OCI-LY1 (cell line): Measurements from ENCODE around the gene MYCBP2.
"Not testable (repeated sequence)": the region's sequence is repeated elsewhere in the genome, so short reads cannot be mapped to it uniquely, and the experiment has no call there.

Source experiments
- H2AFZ ChIP-seq: fragments of 200-600 bp; sonication (generic), shearing (Covaris generic); 2 replicates; pipeline ENCODE4 v1.6.0; 2014; ENCODE audit warnings: antibody characterized with exemption, mild to moderate bottlenecking, low read length
- H3F3A ChIP-seq: fragments of 200-600 bp; sonication (generic), shearing (Covaris generic); 2 replicates; pipeline ENCODE4 v1.6.0; 2014; ENCODE audit warnings: mild to moderate bottlenecking, antibody characterized with exemption, low read length, moderate library complexity; ENCODE audit not compliant: insufficient read depth
- H3K27ac ChIP-seq: fragments of 200-600 bp; sonication (generic); 2 replicates; pipeline ENCODE4 v1.5.1; 2014; ENCODE audit warnings: low read length, mixed run types, mild to moderate bottlenecking, low read depth; ENCODE audit not compliant: poor library complexity, severe bottlenecking
- H3K27me3 ChIP-seq: fragments of 200-600 bp; sonication (generic); 2 replicates; pipeline ENCODE4 v1.6.0; 2014; ENCODE audit warnings: antibody characterized with exemption, mild to moderate bottlenecking, low read length, moderate library complexity; ENCODE audit not compliant: insufficient read depth
- H3K36me3 ChIP-seq: fragments of 200-600 bp; sonication (generic); 2 replicates; pipeline ENCODE4 v1.6.1; 2014; ENCODE audit warnings: mild to moderate bottlenecking, antibody characterized with exemption, low read length, moderate library complexity, mixed read lengths; ENCODE audit not compliant: insufficient read depth
- H3K4me1 ChIP-seq: fragments of 200-600 bp; sonication (generic); 2 replicates; pipeline ENCODE4 v1.5.1; 2014; ENCODE audit warnings: mild to moderate bottlenecking, low read length, moderate library complexity; ENCODE audit not compliant: insufficient read depth, severe bottlenecking
- H3K4me2 ChIP-seq: fragments of 200-600 bp; sonication (generic), shearing (Covaris generic); 2 replicates; pipeline ENCODE4 v1.6.1; 2014; ENCODE audit warnings: low read length
- H3K4me3 ChIP-seq: fragments of 200-600 bp; sonication (generic); 2 replicates; pipeline ENCODE4 v1.5.1; 2014; ENCODE audit warnings: low read length, low read depth, mild to moderate bottlenecking, mixed read lengths; ENCODE audit not compliant: poor library complexity, severe bottlenecking
- H3K79me2 ChIP-seq: fragments of 200-600 bp; shearing (Covaris generic); 2 replicates; pipeline ENCODE4 v1.6.1; 2016; ENCODE audit warnings: mixed run types, low read length, mixed read lengths; ENCODE audit not compliant: insufficient read depth
- H3K9ac ChIP-seq: fragments of 200-600 bp; sonication (generic), shearing (Covaris generic); 2 replicates; pipeline ENCODE4 v1.6.1; 2014; ENCODE audit warnings: mild to moderate bottlenecking, low read length, mixed read lengths
- H3K9me2 ChIP-seq: fragments of 200-600 bp; sonication (generic), shearing (Covaris generic); 2 replicates; pipeline ENCODE4 v1.6.1; 2014; ENCODE audit warnings: low read depth, mild to moderate bottlenecking, low read length, mixed read lengths
- H3K9me3 ChIP-seq: fragments of 200-600 bp; shearing (Covaris generic); 2 replicates; pipeline ENCODE4 v1.6.1; 2014; ENCODE audit warnings: low read length, mixed read lengths
- H4K20me1 ChIP-seq: fragments of 200-600 bp; sonication (generic), shearing (Covaris generic); 2 replicates; pipeline ENCODE4 v1.6.0; 2016; ENCODE audit warnings: mild to moderate bottlenecking, low read length; ENCODE audit not compliant: insufficient read depth
- EZH2 ChIP-seq: fragments of 200-600 bp; sonication (generic), shearing (Covaris generic); IDR thresholded peaks from 2 replicates; pipeline ENCODE4 v1.8.0; 2017; ENCODE audit warnings: borderline replicate concordance, mixed run types, mild to moderate bottlenecking, antibody characterized with exemption, low read length, moderate library complexity, mixed read lengths
- TF ChIP-seq, protein P1 (sequence below): fragments of 200-600 bp; sonication (generic), shearing (Covaris generic); IDR thresholded peaks from 2 replicates; pipeline ENCODE4 v1.5.1; 2017; ENCODE audit warnings: mild to moderate bottlenecking, antibody characterized with exemption, low read length, moderate library complexity, mixed read lengths

The MYCBP2 gene

DNA sequence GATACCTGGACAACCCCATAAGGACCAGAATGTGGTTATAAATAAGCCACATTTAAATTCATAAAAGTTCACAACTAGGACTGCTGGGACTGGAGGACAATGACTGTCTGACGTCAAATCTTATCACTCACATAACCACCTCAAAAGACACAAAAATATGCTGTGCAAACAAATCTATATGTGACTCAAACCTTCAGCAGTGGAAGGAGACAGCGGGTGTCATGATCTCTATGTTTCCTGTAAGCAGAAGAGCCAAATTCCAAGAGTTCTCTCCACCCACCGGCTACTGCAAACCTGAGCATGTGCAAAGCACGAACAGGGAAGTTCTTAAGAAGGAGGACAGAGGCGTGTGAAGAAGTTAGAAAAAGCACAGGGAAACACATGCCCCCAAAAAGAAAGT is 113.2 kb downstream of the MYCBP2 start:
- Histone ChIP-seq H4K20me1 (no peaks in the 10 kb centered on the region), H3K27me3 (no peaks in the 10 kb centered on the region), H2AFZ (no peak overlapping the region), H3K9me2 (no peaks in the 10 kb centered on the region), H3K9ac (no peak overlapping the region), H3K4me1 (no peaks in the 10 kb centered on the region), H3K4me3 (no peak overlapping the region), H3K4me2 (no peak overlapping the region), H3K79me2 (no peaks in the 10 kb centered on the region), H3F3A (no peaks in the 10 kb centered on the region), H3K36me3 (peaks cover 87% of the 10 kb centered on the region), H3K27ac (no peak overlapping the region), H3K9me3 (no peaks in the 10 kb centered on the region)
- no peak for TF ChIP-seq EZH2
- TF ChIP-seq, protein P1, sequence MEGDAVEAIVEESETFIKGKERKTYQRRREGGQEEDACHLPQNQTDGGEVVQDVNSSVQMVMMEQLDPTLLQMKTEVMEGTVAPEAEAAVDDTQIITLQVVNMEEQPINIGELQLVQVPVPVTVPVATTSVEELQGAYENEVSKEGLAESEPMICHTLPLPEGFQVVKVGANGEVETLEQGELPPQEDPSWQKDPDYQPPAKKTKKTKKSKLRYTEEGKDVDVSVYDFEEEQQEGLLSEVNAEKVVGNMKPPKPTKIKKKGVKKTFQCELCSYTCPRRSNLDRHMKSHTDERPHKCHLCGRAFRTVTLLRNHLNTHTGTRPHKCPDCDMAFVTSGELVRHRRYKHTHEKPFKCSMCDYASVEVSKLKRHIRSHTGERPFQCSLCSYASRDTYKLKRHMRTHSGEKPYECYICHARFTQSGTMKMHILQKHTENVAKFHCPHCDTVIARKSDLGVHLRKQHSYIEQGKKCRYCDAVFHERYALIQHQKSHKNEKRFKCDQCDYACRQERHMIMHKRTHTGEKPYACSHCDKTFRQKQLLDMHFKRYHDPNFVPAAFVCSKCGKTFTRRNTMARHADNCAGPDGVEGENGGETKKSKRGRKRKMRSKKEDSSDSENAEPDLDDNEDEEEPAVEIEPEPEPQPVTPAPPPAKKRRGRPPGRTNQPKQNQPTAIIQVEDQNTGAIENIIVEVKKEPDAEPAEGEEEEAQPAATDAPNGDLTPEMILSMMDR: no peak

DNA sequence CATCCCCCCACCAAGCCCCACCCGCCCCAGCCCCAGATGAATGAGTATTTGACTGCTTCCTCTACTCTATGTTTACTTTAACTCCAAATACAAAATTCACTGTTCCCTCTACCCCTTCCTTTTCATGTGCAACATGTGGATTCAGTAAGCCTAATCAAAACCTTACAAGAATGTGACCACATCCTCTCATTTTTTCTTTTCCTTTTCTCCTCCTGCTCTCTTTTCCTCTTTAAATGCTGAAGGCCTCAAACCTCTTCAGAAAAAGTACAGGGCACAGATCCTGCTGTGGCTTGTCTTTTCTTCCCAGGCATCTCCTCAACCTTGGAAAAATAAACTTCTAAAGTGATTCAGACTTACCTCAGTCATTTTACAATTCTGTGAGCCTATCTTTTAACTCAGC is 119.0 kb downstream of the MYCBP2 start:
- H3K4me1 ChIP-seq: no peaks in the 10 kb centered on the region
- H3K9ac ChIP-seq: no peak overlapping the region
- peaks cover 68% of the 10 kb centered on the region for H3K36me3 ChIP-seq
- H3K9me3 ChIP-seq: no peaks in the 10 kb centered on the region
- no peaks in the 10 kb centered on the region for H3K27me3 ChIP-seq
- H3K4me2 ChIP-seq: no peak overlapping the region
- H3F3A ChIP-seq: no peaks in the 10 kb centered on the region
- H3K79me2 ChIP-seq: no peaks in the 10 kb centered on the region
- H3K27ac ChIP-seq: no peak overlapping the region
- TF ChIP-seq EZH2: no peak
- TF ChIP-seq, protein P1: no peak
- H2AFZ ChIP-seq: no peak overlapping the region
- H3K4me3 ChIP-seq: no peak overlapping the region
- H3K9me2 ChIP-seq: no peaks in the 10 kb centered on the region
- no peaks in the 10 kb centered on the region for H4K20me1 ChIP-seq

DNA sequence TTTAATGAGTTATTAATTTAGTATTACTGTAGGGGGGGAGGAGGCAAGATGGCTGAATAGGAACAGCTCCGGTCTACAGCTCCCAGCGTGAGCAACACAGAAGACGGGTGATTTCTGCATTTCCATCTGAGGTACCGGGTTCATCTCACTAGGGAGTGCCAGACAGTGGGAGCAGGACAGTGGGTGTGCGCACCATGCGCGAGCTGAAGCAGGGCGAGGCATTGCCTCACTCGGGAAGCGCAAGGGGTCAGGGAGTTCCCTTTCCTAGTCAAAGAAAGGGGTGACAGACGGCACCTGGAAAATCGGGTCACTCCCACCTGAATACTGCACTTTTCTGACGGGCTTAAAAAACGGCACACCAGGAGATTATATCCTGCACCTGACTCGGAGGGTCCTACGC is 127.9 kb downstream of the MYCBP2 start:
- H3F3A ChIP-seq, H3K4me1 ChIP-seq, H3K9me2 ChIP-seq, H2AFZ ChIP-seq, H3K4me3 ChIP-seq, H4K20me1 ChIP-seq, H3K79me2 ChIP-seq, H3K27me3 ChIP-seq, H3K4me2 ChIP-seq, H3K9me3 ChIP-seq, H3K27ac ChIP-seq, H3K9ac ChIP-seq: not testable (repeated sequence)
- H3K36me3 ChIP-seq: peaks cover 50% of the 10 kb centered on the region

DNA sequence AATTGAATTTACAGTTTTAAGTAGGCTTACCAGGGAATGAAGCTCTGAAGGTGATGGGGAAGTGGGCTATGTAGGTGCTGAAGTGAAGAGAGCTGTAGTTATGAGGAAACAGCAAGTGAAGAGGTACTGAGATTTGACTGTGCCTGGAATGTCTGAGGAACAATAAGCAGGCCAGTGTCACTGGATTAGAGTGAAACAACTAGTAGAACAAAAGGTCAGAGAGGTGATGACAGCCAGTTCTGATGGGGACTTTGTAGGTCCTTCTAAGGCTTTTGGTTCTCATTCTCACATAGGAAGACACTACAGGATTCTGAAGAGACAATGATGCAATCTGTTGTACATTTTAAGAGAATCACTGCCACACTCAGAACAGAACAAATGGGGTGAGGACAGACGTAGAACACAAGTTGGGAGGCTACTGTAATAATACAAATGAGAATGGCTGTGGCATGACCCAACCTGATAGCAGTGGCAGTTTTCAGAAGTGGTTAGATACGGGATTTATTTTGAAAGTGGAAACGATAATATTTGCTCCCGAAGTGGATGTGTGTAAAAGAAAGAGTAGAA is 130.8 kb downstream of the MYCBP2 start:
- Histone ChIP-seq H3K36me3 (peaks cover 73% of the 10 kb centered on the region), H4K20me1 (no peaks in the 10 kb centered on the region), H3K27ac (no peak overlapping the region), H3K9ac (no peak overlapping the region), H3K27me3 (no peaks in the 10 kb centered on the region), H3K9me2 (no peaks in the 10 kb centered on the region), H3F3A (no peaks in the 10 kb centered on the region), H3K9me3 (no peaks in the 10 kb centered on the region), H3K4me3 (no peak overlapping the region), H3K4me1 (no peaks in the 10 kb centered on the region), H3K4me2 (no peak overlapping the region), H2AFZ (no peak overlapping the region), H3K79me2 (no peaks in the 10 kb centered on the region)
- TF ChIP-seq, protein P1: no peak
- TF ChIP-seq EZH2: no peak
